GM12878 (cell line): ENCODE results near the gene VMP1. TPM values are rescaled to one million over a fixed set of nuclear protein-coding genes. Genes with fewer than 3 reads are reported as not detected.

Source experiments
- ATAC-seq: fragments of 200-7000 bp; cut with Tn5 transposase; 3 replicates; pipeline ENCODE4 v1.9.1; 2020; ENCODE audit warnings: mild to moderate bottlenecking, moderate library complexity
- BruUV-seq: library from RNA; stranded (reverse); fragments of 400-500 nt; replicated peaks from 2 replicates; lab custom pipeline; 2021; lab: Mats Ljungman, UMichigan
- CTCF ChIA-PET: fragments of 300-600 bp; sonication (Branson Sonifier 250); formaldehyde crosslinking; extraction: SDS; loops from one replicate; lab custom pipeline; 2021; ENCODE audit warnings: inconsistent platforms; lab: Yijun Ruan, JAX
- POLR2A ChIA-PET: fragments of 350-600 bp; formaldehyde crosslinking; extraction: SDS; loops from one replicate; lab custom pipeline; 2021; ENCODE audit warnings: inconsistent platforms; lab: Charles Lee
- RAD21 ChIA-PET: fragments of 300-600 bp; sonication (Branson Sonifier 250); formaldehyde crosslinking; loops from one replicate; lab custom pipeline; 2023; ENCODE audit warnings: antibody characterized with exemption; ENCODE audit not compliant: unreplicated experiment; lab: Charles Lee
- SMC1A ChIA-PET: fragments of 300-600 bp; sonication (Branson Sonifier 250); formaldehyde crosslinking; loops from one replicate; lab custom pipeline; 2023; ENCODE audit not compliant: unreplicated experiment, uncharacterized antibody; lab: Charles Lee
- DNase-seq: peaks from one replicate; pipeline ENCODE4 v3.0.0-alpha.2; 2011; ENCODE audit warnings: low read depth, low spot score
- FAIRE-seq: peaks from 3 replicates; lab custom pipeline; 2011; peaks lifted over from hg19 to GRCh38; lab: Jason Lieb, UNC
- H2AFZ ChIP-seq: 2 replicates; pipeline ENCODE4 v1.6.0; 2011; ENCODE audit warnings: low read depth, low read length, control low read depth; ENCODE audit not compliant: control insufficient read depth
- H3K27ac ChIP-seq: 2 replicates; pipeline ENCODE4 v1.5.1; 2011; ENCODE audit warnings: control low read depth; ENCODE audit not compliant: control insufficient read depth, insufficient read depth
- H3K27me3 ChIP-seq, 2 experiments: replicated peaks in 1 of 2; 2 replicates each; pipeline versions ENCODE4 v1.6.0 to v1.6.1; 2011; ENCODE audit warnings: low read length in 1 of 2; ENCODE audit not compliant: control insufficient read depth in 2 of 2, insufficient read depth in 2 of 2
- H3K36me3 ChIP-seq, 2 experiments: 2 replicates each; pipeline ENCODE4 v1.5.1; 2011; ENCODE audit warnings: low read length in 1 of 2; ENCODE audit not compliant: control insufficient read depth in 2 of 2, insufficient read depth in 2 of 2
- H3K4me1 ChIP-seq: 2 replicates; pipeline ENCODE4 v1.6.1; 2011; ENCODE audit warnings: mild to moderate bottlenecking, low read length, moderate library complexity, mixed read lengths; ENCODE audit not compliant: control insufficient read depth, insufficient read depth
- H3K4me2 ChIP-seq: 2 replicates; pipeline ENCODE4 v1.6.0; 2011; ENCODE audit warnings: control low read depth; ENCODE audit not compliant: control insufficient read depth, insufficient read depth
- H3K4me3 ChIP-seq: fragments of 200-600 bp; sonication (generic); 2 replicates; pipeline ENCODE4 v1.5.1; 2016
- H3K79me2 ChIP-seq: 2 replicates; pipeline ENCODE4 v1.6.0; 2011; ENCODE audit warnings: low read length; ENCODE audit not compliant: control insufficient read depth, insufficient read depth
- H3K9ac ChIP-seq: 2 replicates; pipeline ENCODE4 v1.8.0; 2011; ENCODE audit warnings: low read length, control low read depth, mixed read lengths; ENCODE audit not compliant: control insufficient read depth, insufficient read depth
- H3K9me3 ChIP-seq: replicated peaks from 3 replicates; pipeline ENCODE4 v1.5.1; 2011; ENCODE audit warnings: mild to moderate bottlenecking, low read length; ENCODE audit not compliant: control insufficient read depth, insufficient read depth
- H4K20me1 ChIP-seq: 2 replicates; pipeline ENCODE4 v1.6.0; 2011; ENCODE audit not compliant: control insufficient read depth, insufficient read depth
- CREB1 ChIP-seq: IDR thresholded peaks from 2 replicates; pipeline ENCODE4 v1.6.1; 2012; ENCODE audit warnings: low read depth, mild to moderate bottlenecking, inconsistent platforms
- EP300 ChIP-seq, 2 experiments: fragments of 150-350 bp in 1 of 2; IDR thresholded peaks; 2 replicates each; pipeline ENCODE4 v1.6.1; 2011 to 2012; ENCODE audit warnings: low read depth in 2 of 2, low read length in 2 of 2, borderline replicate concordance in 1 of 2, improper control_type of control experiment in 1 of 2, inconsistent platforms in 1 of 2; ENCODE audit not compliant: control insufficient read depth in 1 of 2
- NFYB ChIP-seq: IDR thresholded peaks from 2 replicates; pipeline ENCODE4 v1.6.1; 2011; ENCODE audit warnings: low read depth, mild to moderate bottlenecking, low read length, improper control_type of control experiment, moderate library complexity; ENCODE audit not compliant: insufficient read depth
- RUNX3 ChIP-seq: IDR thresholded peaks from 2 replicates; pipeline ENCODE4 v1.6.1; 2012; ENCODE audit warnings: low read length, inconsistent platforms
- STAT1 ChIP-seq: fragments of 450-650 bp; conservative IDR thresholded peaks from 2 replicates; pipeline ENCODE4 v1.6.1; 2014; ENCODE audit warnings: antibody characterized with exemption, mild to moderate bottlenecking
- ZNF24 ChIP-seq: fragments of 450-650 bp; IDR thresholded peaks from 2 replicates; pipeline ENCODE4 v1.6.1; 2017; ENCODE audit warnings: antibody characterized with exemption, mild to moderate bottlenecking
- ZNF622 ChIP-seq: fragments of 450-650 bp; IDR thresholded peaks from 2 replicates; pipeline ENCODE4 v1.6.1; 2017; ENCODE audit warnings: mild to moderate bottlenecking, inconsistent platforms
- WGBS: methylation state at CpG from one replicate; pipeline ENCODE4 v1.1.6; 2016; ENCODE audit warnings: low lambda C conversion rate; ENCODE audit not compliant: insufficient replicate concordance, insufficient coverage; ENCODE audit errors: missing lambda C conversion rate; 5-methylcytosine and 5-hydroxymethylcytosine counted together
- in situ Hi-C: fragments of 300-500 bp; cut with MboI; formaldehyde crosslinking; loops from 9 replicates; pipeline ENCODE4 v1.14.3; 2018; ENCODE audit warnings: mixed read lengths
- intact Hi-C: fragments of 100-400 bp; cut with micrococcal nuclease; formaldehyde crosslinking; loops from one replicate; pipeline ENCODE4 v1.14.2; 2022; ENCODE audit not compliant: unreplicated experiment
- polyA plus RNA-seq, 11 experiments: library from polyadenylated mRNA; depleted of rRNA in 4 of 11; unstranded in 6 of 11; stranded (reverse) in 5 of 11; fragments of >200 nt; fragmentation: Nextera tagmentation in 4 of 11; fragmentation: Illumina TruSeq in 1 of 11; extraction: Ambion mirVana in 4 of 11; extraction: Trizol in 1 of 11; gene quantifications; 1 replicate in 1 of 11; 2 replicates in 10 of 11; pipeline versions ENCODE4 v1.2.1 to v1.2.3, GENCODE V29; 2011 to 2016; ENCODE audit warnings: inconsistent platforms in 2 of 11, missing spikeins in 2 of 11, low read depth in 1 of 11
- total RNA-seq, 4 experiments: library from RNA; depleted of rRNA in 3 of 4; stranded (reverse); fragments of >200 nt in 3 of 4; fragmentation: Illumina TruSeq in 1 of 4; extraction: Trizol in 1 of 4; gene quantifications; 2 replicates each; pipeline versions ENCODE4 v1.2.1 to v1.2.3, GENCODE V29; 2013 to 2021
- TF ChIP-seq, protein P1 (sequence below): IDR thresholded peaks from 2 replicates; pipeline ENCODE4 v1.6.1; 2012; ENCODE audit warnings: improper control_type of control experiment, low read depth, low read length; ENCODE audit not compliant: insufficient replicate concordance
- TF ChIP-seq, protein P2 (sequence below), 3 experiments: IDR thresholded peaks in 2 of 3; conservative IDR thresholded peaks in 1 of 3; 2 replicates each; pipeline ENCODE4 v1.5.1; 2011; ENCODE audit warnings: low read depth in 3 of 3, low read length in 3 of 3, mild to moderate bottlenecking in 3 of 3, control low read depth in 2 of 3, moderate library complexity in 2 of 3, inconsistent platforms in 1 of 3, mixed read lengths in 1 of 3; ENCODE audit not compliant: control insufficient read depth in 2 of 3, insufficient read depth in 1 of 3; ENCODE audit errors: extremely low read depth in 1 of 3

Gene VMP1
- total and polyA plus RNA-seq, 10 of the 15 experiments (the other 5 are each of a cell fraction or from before 2014, with no cell fraction given): 88.4 to 199 (median 132) TPM

DNA sequence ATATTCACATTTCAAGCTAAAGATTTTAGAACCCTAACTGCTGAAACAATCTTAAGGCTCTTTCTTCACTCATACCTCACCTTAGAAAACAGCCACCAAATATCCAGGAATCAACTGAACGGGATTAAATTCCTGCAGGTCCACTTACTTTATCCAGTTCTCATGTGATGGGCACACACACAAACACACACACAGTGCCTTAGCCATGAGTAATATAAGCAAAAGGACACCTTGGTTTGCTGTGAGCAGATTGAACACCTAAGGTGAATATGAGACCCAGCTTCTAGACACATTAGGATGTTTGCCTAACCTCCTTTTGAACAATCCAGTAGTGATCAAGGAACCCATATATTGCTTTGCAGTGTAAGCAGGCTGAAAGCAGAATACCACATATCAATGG is 103.8 kb downstream of the VMP1 start:
- Histone ChIP-seq H3K36me3 (no peaks in the 10 kb centered on the region; a peak in 1 of 4 replicates), H3K27ac (no peak overlapping the region), H3K4me3 (no peak overlapping the region), H3K4me2 (no peak overlapping the region), H3K79me2 (no peaks in the 10 kb centered on the region), H3K9ac (no peak overlapping the region), H2AFZ (no peak overlapping the region), H3K4me1 (peaks cover 5% of the 10 kb centered on the region; the same call in 1 of the 2 replicates), H4K20me1 (no peaks in the 10 kb centered on the region), H3K9me3 (no peaks in the 10 kb centered on the region), H3K27me3 (no peaks in the 10 kb centered on the region)
- 94% methylated on average over 1 of the region's 1 CpG for WGBS
- DNase-seq (no peak), ATAC-seq (no peak; the same call in 2 of the 3 replicates), FAIRE-seq (no peak)
- ChIA-PET SMC1A (interaction anchor here (0.5 to 2.0 kb wide), 6 partner anchors 13 to 47 kb away, joined by 3 to 6 read pairs (median 4); no protein-coding TSS in a partner anchor), CTCF (interaction anchor here (1.0 kb wide), 1 partner anchor 16 kb away, joined by 3 read pairs; no protein-coding TSS in a partner anchor), POLR2A (interaction anchor here (1.0 to 2.9 kb wide), 3 partner anchors 8 to 48 kb away, joined by 3 to 14 read pairs (median 3); no protein-coding TSS in a partner anchor), RAD21 (interaction anchor here (1.0 to 1.9 kb wide), 2 partner anchors 57 kb away, joined by 4 to 5 read pairs; no protein-coding TSS in a partner anchor)
- intact Hi-C loops: no loop called here
- TF ChIP-seq ZNF622: no peak
- TF ChIP-seq, protein P1, sequence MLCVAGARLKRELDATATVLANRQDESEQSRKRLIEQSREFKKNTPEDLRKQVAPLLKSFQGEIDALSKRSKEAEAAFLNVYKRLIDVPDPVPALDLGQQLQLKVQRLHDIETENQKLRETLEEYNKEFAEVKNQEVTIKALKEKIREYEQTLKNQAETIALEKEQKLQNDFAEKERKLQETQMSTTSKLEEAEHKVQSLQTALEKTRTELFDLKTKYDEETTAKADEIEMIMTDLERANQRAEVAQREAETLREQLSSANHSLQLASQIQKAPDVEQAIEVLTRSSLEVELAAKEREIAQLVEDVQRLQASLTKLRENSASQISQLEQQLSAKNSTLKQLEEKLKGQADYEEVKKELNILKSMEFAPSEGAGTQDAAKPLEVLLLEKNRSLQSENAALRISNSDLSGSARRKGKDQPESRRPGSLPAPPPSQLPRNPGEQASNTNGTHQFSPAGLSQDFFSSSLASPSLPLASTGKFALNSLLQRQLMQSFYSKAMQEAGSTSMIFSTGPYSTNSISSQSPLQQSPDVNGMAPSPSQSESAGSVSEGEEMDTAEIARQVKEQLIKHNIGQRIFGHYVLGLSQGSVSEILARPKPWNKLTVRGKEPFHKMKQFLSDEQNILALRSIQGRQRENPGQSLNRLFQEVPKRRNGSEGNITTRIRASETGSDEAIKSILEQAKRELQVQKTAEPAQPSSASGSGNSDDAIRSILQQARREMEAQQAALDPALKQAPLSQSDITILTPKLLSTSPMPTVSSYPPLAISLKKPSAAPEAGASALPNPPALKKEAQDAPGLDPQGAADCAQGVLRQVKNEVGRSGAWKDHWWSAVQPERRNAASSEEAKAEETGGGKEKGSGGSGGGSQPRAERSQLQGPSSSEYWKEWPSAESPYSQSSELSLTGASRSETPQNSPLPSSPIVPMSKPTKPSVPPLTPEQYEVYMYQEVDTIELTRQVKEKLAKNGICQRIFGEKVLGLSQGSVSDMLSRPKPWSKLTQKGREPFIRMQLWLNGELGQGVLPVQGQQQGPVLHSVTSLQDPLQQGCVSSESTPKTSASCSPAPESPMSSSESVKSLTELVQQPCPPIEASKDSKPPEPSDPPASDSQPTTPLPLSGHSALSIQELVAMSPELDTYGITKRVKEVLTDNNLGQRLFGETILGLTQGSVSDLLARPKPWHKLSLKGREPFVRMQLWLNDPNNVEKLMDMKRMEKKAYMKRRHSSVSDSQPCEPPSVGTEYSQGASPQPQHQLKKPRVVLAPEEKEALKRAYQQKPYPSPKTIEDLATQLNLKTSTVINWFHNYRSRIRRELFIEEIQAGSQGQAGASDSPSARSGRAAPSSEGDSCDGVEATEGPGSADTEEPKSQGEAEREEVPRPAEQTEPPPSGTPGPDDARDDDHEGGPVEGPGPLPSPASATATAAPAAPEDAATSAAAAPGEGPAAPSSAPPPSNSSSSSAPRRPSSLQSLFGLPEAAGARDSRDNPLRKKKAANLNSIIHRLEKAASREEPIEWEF: no peak
- no peak for TF ChIP-seq EP300 (IDR thresholded peaks at IDR 0.05; ENCODE audit: borderline replicate concordance in 1 of 2, control insufficient read depth in 1 of 2, low read depth in 2 of 2, low read length in 2 of 2)
- TF ChIP-seq STAT1: no peak
- TF ChIP-seq ZNF24: no peak
- TF ChIP-seq, protein P2, sequence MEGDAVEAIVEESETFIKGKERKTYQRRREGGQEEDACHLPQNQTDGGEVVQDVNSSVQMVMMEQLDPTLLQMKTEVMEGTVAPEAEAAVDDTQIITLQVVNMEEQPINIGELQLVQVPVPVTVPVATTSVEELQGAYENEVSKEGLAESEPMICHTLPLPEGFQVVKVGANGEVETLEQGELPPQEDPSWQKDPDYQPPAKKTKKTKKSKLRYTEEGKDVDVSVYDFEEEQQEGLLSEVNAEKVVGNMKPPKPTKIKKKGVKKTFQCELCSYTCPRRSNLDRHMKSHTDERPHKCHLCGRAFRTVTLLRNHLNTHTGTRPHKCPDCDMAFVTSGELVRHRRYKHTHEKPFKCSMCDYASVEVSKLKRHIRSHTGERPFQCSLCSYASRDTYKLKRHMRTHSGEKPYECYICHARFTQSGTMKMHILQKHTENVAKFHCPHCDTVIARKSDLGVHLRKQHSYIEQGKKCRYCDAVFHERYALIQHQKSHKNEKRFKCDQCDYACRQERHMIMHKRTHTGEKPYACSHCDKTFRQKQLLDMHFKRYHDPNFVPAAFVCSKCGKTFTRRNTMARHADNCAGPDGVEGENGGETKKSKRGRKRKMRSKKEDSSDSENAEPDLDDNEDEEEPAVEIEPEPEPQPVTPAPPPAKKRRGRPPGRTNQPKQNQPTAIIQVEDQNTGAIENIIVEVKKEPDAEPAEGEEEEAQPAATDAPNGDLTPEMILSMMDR (IDR thresholded peaks at IDR 0.05 in 2 of 3, conservative IDR thresholded peaks at IDR 0.05 in 1 of 3; ENCODE audit: control insufficient read depth in 2 of 3, extremely low read depth in 1 of 3, insufficient read depth in 1 of 3, low read depth in 3 of 3, low read length in 3 of 3): no peak
- no peak for TF ChIP-seq CREB1
- TF ChIP-seq RUNX3: no peak
- TF ChIP-seq NFYB: no peak
- BruUV-seq: no TSS peak
- in situ Hi-C loops: no loop called here
